Retinal pigment epithelial cell (primary cell): ENCODE results near the gene GTPBP4.
"Not testable (repeated sequence)": the region's sequence is repeated elsewhere in the genome, so short reads cannot be mapped to it uniquely, and the experiment has no call there.

Experiments used
- DNase-seq: peaks from one replicate; pipeline ENCODE4 v3.0.0-alpha.2; 2010; ENCODE audit warnings: low read depth
- H3K4me3 ChIP-seq: 2 replicates; pipeline ENCODE4 v1.5.1; 2011; ENCODE audit warnings: mild to moderate bottlenecking, low read length, control low read depth, moderate library complexity
- CTCF ChIP-seq: conservative IDR thresholded peaks from 2 replicates; pipeline ENCODE4 v1.5.1; 2011; ENCODE audit warnings: low read depth, low read length, control low read depth, inconsistent platforms

Gene GTPBP4

GRCh38 chr10:1037098-1037497 lies 48.9 kb downstream of the GTPBP4 start:
- no peak for DNase-seq
- H3K4me3 ChIP-seq: no peak overlapping the region
- no peak for TF ChIP-seq CTCF

- not testable (repeated sequence) for H3K4me3 ChIP-seq
Measured at GRCh38 chr10:1038769-1039168, 50.5 kb downstream of the GTPBP4 start.

GRCh38 chr10:1040133-1040532 lies 51.9 kb downstream of the GTPBP4 start:
- no peak for DNase-seq
- H3K4me3 ChIP-seq: no peak overlapping the region
- no peak for TF ChIP-seq CTCF

More at GRCh38 chr10:1038769-1039168, 50.5 kb downstream of the GTPBP4 start:
- not testable (repeated sequence) for DNase-seq

GRCh38 chr10:1041514-1041913 lies 53.3 kb downstream of the GTPBP4 start:
- TF ChIP-seq CTCF: no peak
- no peak overlapping the region for H3K4me3 ChIP-seq
- DNase-seq: no peak

GRCh38 chr10:1043532-1043995 lies 55.3 kb downstream of the GTPBP4 start:
- TF ChIP-seq CTCF: no peak
- H3K4me3 ChIP-seq: no peak overlapping the region
- DNase-seq: no peak

GRCh38 chr10:1044146-1044545 lies 55.9 kb downstream of the GTPBP4 start:
- TF ChIP-seq CTCF: no peak
- H3K4me3 ChIP-seq: peak overlapping the region; percentile 50
- no peak for DNase-seq

GRCh38 chr10:1044964-1045363 lies 56.7 kb downstream of the GTPBP4 start:
- TF ChIP-seq CTCF: no peak
- peak overlapping the region; percentile 50 for H3K4me3 ChIP-seq
- DNase-seq: no peak

- H3K4me3 ChIP-seq: peak overlapping the region; percentile 50
- DNase-seq: no peak
- no peak for TF ChIP-seq CTCF
Measured at GRCh38 chr10:1045415-1045814, 57.2 kb downstream of the GTPBP4 start.
